SK-N-SH treated with all-trans-retinoic acid at 6 μM for 48 hours (cell line): ENCODE measurements around the gene IQSEC2.

Experiments used
- ARNTL ChIP-seq: fragments of 450-650 bp; formaldehyde crosslinking; IDR thresholded peaks from 2 replicates; pipeline ENCODE4 v1.5.0; 2020; ENCODE audit warnings: low read depth, mild to moderate bottlenecking, moderate library complexity, borderline replicate concordance
- BACH2 ChIP-seq: fragments of 250-450 bp; sonication (Bioruptor Pico); IDR thresholded peaks from 2 replicates; pipeline ENCODE4 v1.9.0; 2021; ENCODE audit warnings: mild to moderate bottlenecking, borderline replicate concordance
- CREB5 ChIP-seq: fragments of 250-450 bp; sonication (Bioruptor Pico); IDR thresholded peaks from 2 replicates; pipeline ENCODE4 v1.5.1; 2020; ENCODE audit warnings: low read depth, mild to moderate bottlenecking, moderate library complexity
- CSDC2 ChIP-seq: fragments of 250-450 bp; sonication (Bioruptor Pico); IDR thresholded peaks from 2 replicates; pipeline ENCODE4 v1.5.0; 2020; ENCODE audit warnings: mild to moderate bottlenecking, moderate library complexity
- CSRNP3 ChIP-seq: fragments of 250-450 bp; sonication (Bioruptor Pico); IDR thresholded peaks from 2 replicates; pipeline ENCODE4 v1.5.1; 2021; ENCODE audit warnings: mild to moderate bottlenecking, moderate library complexity
- ISL1 ChIP-seq: fragments of 250-450 bp; sonication (Bioruptor Pico); IDR thresholded peaks from 2 replicates; pipeline ENCODE4 v2.1.2; 2022; ENCODE audit warnings: mild to moderate bottlenecking, moderate library complexity

- TF ChIP-seq CSDC2 (CRISPR knock-in tag) (no peak), BACH2 (CRISPR knock-in tag) (no peak), ISL1 (no peak), CREB5 (no peak), CSRNP3 (CRISPR knock-in tag) (no peak), ARNTL (no peak)
These were observed 24.9 kb upstream of the IQSEC2 start for GRCh38 chrX:53305996-53306937.
